HepG2 (cell line): ENCODE results near the gene ART5. TPM values are rescaled to one million over a fixed set of nuclear protein-coding genes. Genes with fewer than 3 reads are reported as not detected.

Source experiments
- ATAC-seq: fragments of 200-7000 bp; cut with Tn5 transposase; 3 replicates; pipeline ENCODE4 v1.9.1; 2020; ENCODE audit warnings: mild to moderate bottlenecking, moderate library complexity
- BruUV-seq: library from RNA; stranded (reverse); fragments of 400-500 nt; replicated peaks from 2 replicates; lab custom pipeline; 2021; lab: Mats Ljungman, UMichigan
- CTCF ChIA-PET: fragments of 300-600 bp; formaldehyde crosslinking; extraction: SDS; loops from one replicate; lab custom pipeline; 2021; ENCODE audit warnings: low total read pairs, inconsistent platforms, low intra/inter-chr PET ratio; lab: Yijun Ruan, JAX
- POLR2A ChIA-PET: fragments of 350-600 bp; sonication (Branson Sonifier 250); formaldehyde crosslinking; loops from one replicate; lab custom pipeline; 2020; ENCODE audit warnings: antibody characterized with exemption, inconsistent platforms; lab: Yijun Ruan, JAX
- DNase-seq: peaks from one replicate; pipeline ENCODE4 v3.0.0-alpha.2; 2015; ENCODE audit warnings: low spot score
- FAIRE-seq: peaks from 3 replicates; lab custom pipeline; 2011; peaks lifted over from hg19 to GRCh38; lab: Jason Lieb, UNC
- H2AFZ ChIP-seq: one replicate; pipeline ENCODE4 v1.6.1; 2011; ENCODE audit warnings: low read length, inconsistent platforms
- H3K27ac ChIP-seq: fragments of 300-600 bp; 3 replicates; pipeline ENCODE4 v1.8.0; 2011; ENCODE audit warnings: mixed run types, mild to moderate bottlenecking, mixed read lengths, low read length, inconsistent platforms; ENCODE audit not compliant: insufficient read depth; ENCODE audit errors: extremely low read length
- H3K27me3 ChIP-seq, 2 experiments: fragments of 200-600 bp in 1 of 2; 2 replicates in 1 of 2; 3 replicates in 1 of 2; pipeline versions ENCODE4 v1.6.0 to v1.8.0; 2011; ENCODE audit warnings: low read length in 2 of 2, mild to moderate bottlenecking in 2 of 2, moderate library complexity in 2 of 2, inconsistent platforms in 1 of 2; ENCODE audit not compliant: insufficient read depth in 2 of 2, control insufficient read depth in 1 of 2
- H3K36me3 ChIP-seq, 2 experiments: fragments of 200-600 bp in 1 of 2; replicated peaks in 1 of 2; 2 replicates in 1 of 2; 3 replicates in 1 of 2; pipeline versions ENCODE4 v1.5.1 to v1.8.0; 2011; ENCODE audit warnings: low read length in 2 of 2, inconsistent platforms in 1 of 2; ENCODE audit not compliant: insufficient read depth in 2 of 2, control insufficient read depth in 1 of 2
- H3K4me1 ChIP-seq: 2 replicates; pipeline ENCODE4 v1.5.1; 2012; ENCODE audit warnings: low read length, inconsistent platforms; ENCODE audit not compliant: insufficient read depth
- H3K4me2 ChIP-seq: 2 replicates; pipeline ENCODE4 v1.6.0; 2011; ENCODE audit warnings: low read depth, low read length, inconsistent platforms
- H3K4me3 ChIP-seq, 3 experiments: fragments of 200-600 bp in 1 of 3; sonication (generic), shearing (Covaris generic) in 1 of 3; replicated peaks in 1 of 3; 2 replicates each; pipeline ENCODE4 v1.5.1; 2011 to 2016; ENCODE audit warnings: low read length in 3 of 3, inconsistent platforms in 2 of 3, low read depth in 2 of 3, mild to moderate bottlenecking in 2 of 3, control low read depth in 1 of 3, mixed read lengths in 1 of 3; ENCODE audit not compliant: insufficient read depth in 1 of 3
- H3K79me2 ChIP-seq: one replicate; pipeline ENCODE4 v1.6.1; 2011; ENCODE audit warnings: low read length, inconsistent platforms; ENCODE audit not compliant: insufficient read depth
- H3K9ac ChIP-seq: 2 replicates; pipeline ENCODE4 v1.6.0; 2011; ENCODE audit warnings: mild to moderate bottlenecking, low read depth, low read length, inconsistent platforms; ENCODE audit not compliant: insufficient read depth
- H3K9me3 ChIP-seq: 2 replicates; pipeline ENCODE4 v1.5.1; 2012; ENCODE audit warnings: mild to moderate bottlenecking, low read length
- H4K20me1 ChIP-seq: 2 replicates; pipeline ENCODE4 v1.6.0; 2011; ENCODE audit warnings: inconsistent platforms, mild to moderate bottlenecking, low read length, moderate library complexity; ENCODE audit not compliant: insufficient read depth
- CCDC6 ChIP-seq: sonication (generic); formaldehyde crosslinking; IDR thresholded peaks from 2 replicates; pipeline ENCODE4 v1.8.1; 2022; ENCODE audit warnings: mild to moderate bottlenecking, missing genetic modification reagents, moderate library complexity
- EED ChIP-seq: sonication (generic); formaldehyde crosslinking; IDR thresholded peaks from 2 replicates; pipeline ENCODE4 v1.5.0; 2020; ENCODE audit warnings: mild to moderate bottlenecking, missing genetic modification reagents
- KDM4B ChIP-seq: sonication (generic); formaldehyde crosslinking; IDR thresholded peaks from 2 replicates; pipeline ENCODE4 v1.4.0; 2020; ENCODE audit warnings: missing genetic modification reagents
- MLLT10 ChIP-seq: sonication (generic); formaldehyde crosslinking; IDR thresholded peaks from 2 replicates; pipeline ENCODE4 v1.4.0; 2020; ENCODE audit warnings: missing genetic modification reagents
- MZF1 ChIP-seq: sonication (generic); formaldehyde crosslinking; IDR thresholded peaks from 2 replicates; pipeline ENCODE4 v1.8.1; 2023; ENCODE audit warnings: mild to moderate bottlenecking, missing genetic modification reagents, borderline replicate concordance
- RFX5 ChIP-seq: IDR thresholded peaks from 2 replicates; pipeline ENCODE4 v1.6.1; 2011; ENCODE audit warnings: low read depth, low read length, improper control_type of control experiment
- SRF ChIP-seq: IDR thresholded peaks from 2 replicates; pipeline ENCODE4 v1.6.1; 2011; ENCODE audit warnings: mild to moderate bottlenecking, low read depth, low read length, moderate library complexity
- THAP11 ChIP-seq: IDR thresholded peaks from 2 replicates; pipeline ENCODE4 v1.6.1; 2016; ENCODE audit warnings: missing biosample characterization, missing genetic modification reagents
- ZFP41 ChIP-seq: sonication (generic); formaldehyde crosslinking; IDR thresholded peaks from 2 replicates; pipeline ENCODE4 v1.4.0; 2020; ENCODE audit warnings: mild to moderate bottlenecking, missing genetic modification reagents, borderline replicate concordance
- ZIK1 ChIP-seq: sonication (generic); formaldehyde crosslinking; IDR thresholded peaks from 2 replicates; pipeline ENCODE4 v1.5.0; 2020; ENCODE audit warnings: mild to moderate bottlenecking, low read depth, missing genetic modification reagents, borderline replicate concordance
- ZMAT3 ChIP-seq: sonication (generic); formaldehyde crosslinking; conservative IDR thresholded peaks from 2 replicates; pipeline ENCODE4 v1.7.0; 2021; ENCODE audit warnings: missing genetic modification reagents
- ZNF225 ChIP-seq: sonication (generic); formaldehyde crosslinking; IDR thresholded peaks from 2 replicates; pipeline ENCODE4 v1.4.0; 2020; ENCODE audit warnings: mild to moderate bottlenecking, missing genetic modification reagents
- ZNF484 ChIP-seq: sonication (generic); formaldehyde crosslinking; IDR thresholded peaks from 2 replicates; pipeline ENCODE4 v1.5.1; 2020; ENCODE audit warnings: mild to moderate bottlenecking, low read depth, missing genetic modification reagents, borderline replicate concordance
- ZNF790 ChIP-seq: sonication (generic); formaldehyde crosslinking; IDR thresholded peaks from 2 replicates; pipeline ENCODE4 v1.8.0; 2022; ENCODE audit warnings: missing genetic modification reagents, mild to moderate bottlenecking, borderline replicate concordance
- WGBS: methylation state at CpG from one replicate; pipeline ENCODE4 v1.1.6; 2017; ENCODE audit warnings: low lambda C conversion rate; 5-methylcytosine and 5-hydroxymethylcytosine counted together
- in situ Hi-C: cut with HindIII; loops from 2 replicates; pipeline ENCODE4 v1.10.0; 2017; ENCODE audit warnings: low pct_unique_long_range_greater_than_20kb; ENCODE audit not compliant: extremely low pct_ligation_motif_present
- intact Hi-C: fragments of 100-400 bp; cut with micrococcal nuclease; formaldehyde crosslinking; loops from one replicate; pipeline ENCODE4 v1.10.0; 2022; ENCODE audit not compliant: unreplicated experiment
- polyA plus RNA-seq, 8 experiments: library from polyadenylated mRNA; depleted of rRNA in 3 of 8; stranded (reverse) in 7 of 8; unstranded in 1 of 8; fragments of >200 nt; fragmentation: Illumina TruSeq in 4 of 8; extraction: Trizol in 4 of 8; gene quantifications; 2 replicates each; pipeline versions ENCODE4 v1.2.1 to v1.2.3, GENCODE V29; 2011 to 2016; ENCODE audit warnings: low read depth in 4 of 8, missing spikeins in 1 of 8, mixed read lengths in 1 of 8; ENCODE audit not compliant: insufficient read depth in 1 of 8
- total RNA-seq, 5 experiments: library from RNA; depleted of rRNA; stranded (reverse); fragments of >200 nt; fragmentation: Illumina TruSeq; extraction: Trizol; gene quantifications; 2 replicates each; pipeline ENCODE4 v1.2.3, GENCODE V29; 2016; ENCODE audit warnings: low read depth in 1 of 5
- TF ChIP-seq, protein P1 (sequence below): sonication (generic); formaldehyde crosslinking; IDR thresholded peaks from 2 replicates; pipeline ENCODE4 v1.5.0; 2020; ENCODE audit warnings: missing genetic modification reagents, mild to moderate bottlenecking, borderline replicate concordance
- TF ChIP-seq, protein P2 (sequence below): sonication (generic); formaldehyde crosslinking; IDR thresholded peaks from 2 replicates; pipeline ENCODE4 v1.5.1; 2020; ENCODE audit warnings: mild to moderate bottlenecking, missing genetic modification reagents, moderate library complexity
- TF ChIP-seq, protein P3 (sequence below): sonication (generic); formaldehyde crosslinking; IDR thresholded peaks from 2 replicates; pipeline ENCODE4 v1.5.0; 2020; ENCODE audit warnings: missing genetic modification reagents
- TF ChIP-seq, protein P4 (sequence below): IDR thresholded peaks from 2 replicates; pipeline ENCODE4 v1.6.1; 2016; ENCODE audit warnings: mild to moderate bottlenecking, missing biosample characterization, missing genetic modification reagents

Gene ART5
- total and polyA plus RNA-seq, 2 of the 13 experiments (the other 11 are each of a cell fraction or from before 2014, with no cell fraction given), result 0.55 to 0.93 TPM

DNA sequence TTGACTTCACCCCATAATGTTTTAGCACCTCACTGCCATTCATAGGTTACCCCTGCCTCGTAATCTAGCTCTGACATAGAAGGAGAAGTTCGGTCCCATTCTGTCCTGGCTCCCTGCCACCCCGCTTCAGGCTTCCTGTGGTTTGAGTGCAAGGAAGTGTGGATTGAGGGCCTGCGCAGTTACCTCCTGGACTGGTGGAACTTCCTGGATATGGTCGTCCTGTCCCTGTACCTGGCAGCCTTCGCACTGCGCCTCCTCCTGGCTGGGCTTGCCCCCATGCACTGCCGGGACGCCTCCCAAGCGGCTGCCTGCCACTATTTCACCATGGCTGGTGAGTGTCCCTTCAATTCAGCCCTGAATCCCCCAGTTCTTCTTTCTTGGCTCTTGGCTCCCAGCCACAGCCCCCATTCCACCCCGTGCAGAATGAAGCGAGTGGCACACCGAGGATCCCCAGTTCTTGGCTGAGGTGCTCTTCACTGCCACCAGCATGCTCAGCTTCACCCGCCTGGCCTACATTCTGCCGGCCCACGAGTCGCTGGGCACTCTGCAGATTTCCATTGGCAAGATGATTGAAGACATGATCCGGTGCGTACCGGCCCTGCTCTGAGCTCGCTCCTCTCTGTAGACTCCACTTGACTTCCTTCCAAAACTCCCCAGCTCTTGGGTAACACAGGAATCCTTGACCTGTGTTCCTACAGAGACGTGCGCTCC, 15.4 kb downstream of the ART5 start:
- 0 out of 5 replicates have a peak, but pooled peaks cover under 1 to 1% of the 10 kb centered on the region in 2 experiments for H3K27me3 ChIP-seq
- no peaks in the 10 kb centered on the region for H3K36me3 ChIP-seq
- 70% methylated on average over 23 of the region's 23 CpGs for WGBS
- intact Hi-C loops, result no loop called here
- in situ Hi-C loops, result no loop called here
- no peak overlapping the region for H3K27ac ChIP-seq
- DNase-seq (no peak), ATAC-seq (peak; percentile 54), FAIRE-seq (no peak)
- no peak overlapping the region for H3K9ac ChIP-seq
- TF ChIP-seq, protein P1, sequence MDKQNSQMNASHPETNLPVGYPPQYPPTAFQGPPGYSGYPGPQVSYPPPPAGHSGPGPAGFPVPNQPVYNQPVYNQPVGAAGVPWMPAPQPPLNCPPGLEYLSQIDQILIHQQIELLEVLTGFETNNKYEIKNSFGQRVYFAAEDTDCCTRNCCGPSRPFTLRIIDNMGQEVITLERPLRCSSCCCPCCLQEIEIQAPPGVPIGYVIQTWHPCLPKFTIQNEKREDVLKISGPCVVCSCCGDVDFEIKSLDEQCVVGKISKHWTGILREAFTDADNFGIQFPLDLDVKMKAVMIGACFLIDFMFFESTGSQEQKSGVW (CRISPR knock-in tag), result no peak
- no peak for TF ChIP-seq MZF1 (CRISPR knock-in tag)
- TF ChIP-seq ZNF225 (CRISPR knock-in tag), result no peak
- TF ChIP-seq, protein P2, sequence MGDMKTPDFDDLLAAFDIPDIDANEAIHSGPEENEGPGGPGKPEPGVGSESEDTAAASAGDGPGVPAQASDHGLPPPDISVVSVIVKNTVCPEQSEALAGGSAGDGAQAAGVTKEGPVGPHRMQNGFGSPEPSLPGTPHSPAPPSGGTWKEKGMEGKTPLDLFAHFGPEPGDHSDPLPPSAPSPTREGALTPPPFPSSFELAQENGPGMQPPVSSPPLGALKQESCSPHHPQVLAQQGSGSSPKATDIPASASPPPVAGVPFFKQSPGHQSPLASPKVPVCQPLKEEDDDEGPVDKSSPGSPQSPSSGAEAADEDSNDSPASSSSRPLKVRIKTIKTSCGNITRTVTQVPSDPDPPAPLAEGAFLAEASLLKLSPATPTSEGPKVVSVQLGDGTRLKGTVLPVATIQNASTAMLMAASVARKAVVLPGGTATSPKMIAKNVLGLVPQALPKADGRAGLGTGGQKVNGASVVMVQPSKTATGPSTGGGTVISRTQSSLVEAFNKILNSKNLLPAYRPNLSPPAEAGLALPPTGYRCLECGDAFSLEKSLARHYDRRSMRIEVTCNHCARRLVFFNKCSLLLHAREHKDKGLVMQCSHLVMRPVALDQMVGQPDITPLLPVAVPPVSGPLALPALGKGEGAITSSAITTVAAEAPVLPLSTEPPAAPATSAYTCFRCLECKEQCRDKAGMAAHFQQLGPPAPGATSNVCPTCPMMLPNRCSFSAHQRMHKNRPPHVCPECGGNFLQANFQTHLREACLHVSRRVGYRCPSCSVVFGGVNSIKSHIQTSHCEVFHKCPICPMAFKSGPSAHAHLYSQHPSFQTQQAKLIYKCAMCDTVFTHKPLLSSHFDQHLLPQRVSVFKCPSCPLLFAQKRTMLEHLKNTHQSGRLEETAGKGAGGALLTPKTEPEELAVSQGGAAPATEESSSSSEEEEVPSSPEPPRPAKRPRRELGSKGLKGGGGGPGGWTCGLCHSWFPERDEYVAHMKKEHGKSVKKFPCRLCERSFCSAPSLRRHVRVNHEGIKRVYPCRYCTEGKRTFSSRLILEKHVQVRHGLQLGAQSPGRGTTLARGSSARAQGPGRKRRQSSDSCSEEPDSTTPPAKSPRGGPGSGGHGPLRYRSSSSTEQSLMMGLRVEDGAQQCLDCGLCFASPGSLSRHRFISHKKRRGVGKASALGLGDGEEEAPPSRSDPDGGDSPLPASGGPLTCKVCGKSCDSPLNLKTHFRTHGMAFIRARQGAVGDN, result no peak
- TF ChIP-seq ZNF484 (CRISPR knock-in tag), result no peak
- TF ChIP-seq, protein P3, sequence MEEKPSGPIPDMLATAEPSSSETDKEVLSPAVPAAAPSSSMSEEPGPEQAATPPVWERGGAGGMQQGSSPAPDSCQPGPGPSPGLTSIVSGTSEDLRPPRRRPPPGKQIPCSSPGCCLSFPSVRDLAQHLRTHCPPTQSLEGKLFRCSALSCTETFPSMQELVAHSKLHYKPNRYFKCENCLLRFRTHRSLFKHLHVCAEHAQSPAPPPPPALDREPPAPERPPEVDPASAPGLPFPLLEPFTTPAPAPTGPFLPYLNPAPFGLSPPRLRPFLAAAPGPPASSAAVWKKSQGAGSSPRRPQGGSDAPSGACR (CRISPR knock-in tag), result no peak
- TF ChIP-seq ZNF790 (CRISPR knock-in tag), result no peak
- no peak for TF ChIP-seq EED (CRISPR knock-in tag)
- TF ChIP-seq ZMAT3 (CRISPR knock-in tag), result no peak
- no peak for TF ChIP-seq MLLT10 (CRISPR knock-in tag)
- no peak for TF ChIP-seq SRF
- no peak for TF ChIP-seq KDM4B (CRISPR knock-in tag)
- TF ChIP-seq ZFP41 (CRISPR knock-in tag), result no peak
- no peak for TF ChIP-seq THAP11 (CRISPR knock-in tag)
- TF ChIP-seq, protein P4, sequence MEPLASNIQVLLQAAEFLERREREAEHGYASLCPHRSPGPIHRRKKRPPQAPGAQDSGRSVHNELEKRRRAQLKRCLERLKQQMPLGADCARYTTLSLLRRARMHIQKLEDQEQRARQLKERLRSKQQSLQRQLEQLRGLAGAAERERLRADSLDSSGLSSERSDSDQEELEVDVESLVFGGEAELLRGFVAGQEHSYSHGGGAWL, result no peak
- TF ChIP-seq CCDC6 (CRISPR knock-in tag), result no peak
- TF ChIP-seq RFX5, result no peak
- TF ChIP-seq ZIK1 (CRISPR knock-in tag), result no peak
- no peak overlapping the region for H3K4me2 ChIP-seq
- BruUV-seq, result no TSS peak
- no peaks in the 10 kb centered on the region for H3K4me1 ChIP-seq
- CTCF ChIA-PET, result no interaction called here
- POLR2A ChIA-PET, result no interaction called here
- H3K9me3 ChIP-seq, result no peaks in the 10 kb centered on the region
- H3K79me2 ChIP-seq, result no peaks in the 10 kb centered on the region
- no peaks in the 10 kb centered on the region for H4K20me1 ChIP-seq
- no peak overlapping the region for H2AFZ ChIP-seq
- H3K4me3 ChIP-seq, result no peak overlapping the region
